ENCODE data around the gene ERP27.

DNA sequence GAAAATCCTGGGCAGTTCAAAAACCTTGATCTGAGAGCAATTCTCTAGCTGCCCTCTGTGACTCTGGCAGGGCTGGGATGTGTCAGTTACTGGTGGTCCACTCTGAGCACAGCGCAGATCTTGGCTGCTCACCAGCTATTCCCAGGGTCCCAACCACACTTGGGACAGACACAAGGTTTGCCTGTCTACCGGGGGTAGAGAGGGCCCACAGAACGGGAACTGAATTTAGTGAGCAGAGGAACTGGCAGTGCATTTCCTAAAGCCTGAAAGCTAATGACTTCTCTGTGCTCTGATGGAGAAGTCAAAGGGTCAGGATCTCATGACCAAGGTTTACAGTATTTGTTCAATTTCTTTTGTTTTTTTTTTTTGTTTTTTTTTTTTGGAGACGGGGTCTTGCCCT, 37.1 kb upstream of the ERP27 start:
- no peak for TF ChIP-seq CTCF (IDR thresholded peaks at IDR 0.05; ENCODE audit: insufficient read depth, low read depth, low read length)
- no peak for TF ChIP-seq EZH2 (IDR thresholded peaks at IDR 0.05; ENCODE audit: insufficient read depth, low read length)

All from astrocyte (in vitro differentiated cells and primary cell).